ENCODE measurements around the gene TMEM245.
"Not testable (repeated sequence)": the region's sequence is repeated elsewhere in the genome, so short reads cannot be mapped to it uniquely, and the experiment has no call there.

The TMEM245 gene

GRCh38 chr9:108991479-108991878, 128.3 kb downstream of the TMEM245 start:
- no peak for DNase-seq (ENCODE audit: low read depth)

GRCh38 chr9:108983885-108984284, 135.9 kb downstream of the TMEM245 start:
- DNase-seq (ENCODE audit: low read depth), result no peak

GRCh38 chr9:108980893-108981292, 138.9 kb downstream of the TMEM245 start:
- DNase-seq (ENCODE audit: low read depth), result no peak

- DNase-seq (ENCODE audit: low read depth), result no peak
These were observed 141.5 kb downstream of the TMEM245 start for GRCh38 chr9:108978205-108978604.

- no peak for DNase-seq (ENCODE audit: low read depth)
These were observed 145.9 kb downstream of the TMEM245 start for GRCh38 chr9:108973895-108974294.

- DNase-seq (ENCODE audit: low read depth), result no peak
These were observed 147.0 kb downstream of the TMEM245 start for GRCh38 chr9:108972626-108973209.

GRCh38 chr9:108972186-108972585, 147.6 kb downstream of the TMEM245 start:
- DNase-seq (ENCODE audit: low read depth), result no peak

- DNase-seq (ENCODE audit: low read depth), result not testable (repeated sequence)
These were observed 148.4 kb downstream of the TMEM245 start for GRCh38 chr9:108971392-108971791.

GRCh38 chr9:108967916-108968315, 151.8 kb downstream of the TMEM245 start:
- DNase-seq (ENCODE audit: low read depth), result no peak

Measured in stromal cell of bone marrow (primary cell).